ENCODE measurements around the gene HYI.
"Not testable (repeated sequence)": the region's sequence is repeated elsewhere in the genome, so short reads cannot be mapped to it uniquely, and the experiment has no call there.

Gene HYI

GRCh38 chr1:43464681-43465504, 11.2 kb upstream of the HYI start:
- DNase-seq, result no peak

GRCh38 chr1:43463479-43463878, 9.7 kb upstream of the HYI start:
- DNase-seq, result no peak

- DNase-seq, result no peak
Observed at GRCh38 chr1:43460988-43461693, 7.4 kb upstream of the HYI start.

GRCh38 chr1:43458379-43458778, 4.6 kb upstream of the HYI start:
- not testable (repeated sequence) for DNase-seq

- DNase-seq, result no peak
Observed at GRCh38 chr1:43455213-43455889, 1.6 kb upstream of the HYI start.

GRCh38 chr1:43454270-43455011, 710 bp upstream of the HYI start:
- DNase-seq, result peak in 53 of 58 donors; percentile 13 to 83 (median 58)

- DNase-seq, result peak in 6 of 58 donors; percentile 7 to 65 (median 55)
Observed at GRCh38 chr1:43452789-43453441, 816 bp downstream of the HYI start.

GRCh38 chr1:43451701-43452532, 1.8 kb downstream of the HYI start:
- no peak for DNase-seq

GRCh38 chr1:43451157-43451591, 2.6 kb downstream of the HYI start:
- DNase-seq, result no peak

- no peak for DNase-seq
Observed at GRCh38 chr1:43450251-43450941, 3.3 kb downstream of the HYI start.

GRCh38 chr1:43449708-43450069, 4.0 kb downstream of the HYI start:
- DNase-seq, result no peak

GRCh38 chr1:43448955-43449707, 4.6 kb downstream of the HYI start:
- DNase-seq, result no peak

- DNase-seq, result no peak
Observed at GRCh38 chr1:43447891-43448708, 5.6 kb downstream of the HYI start.

- no peak for DNase-seq
Observed at GRCh38 chr1:43446881-43447835, 6.6 kb downstream of the HYI start.

GRCh38 chr1:43446388-43446740, 7.4 kb downstream of the HYI start:
- no peak for DNase-seq

- no peak for DNase-seq
Observed at GRCh38 chr1:43445606-43446387, 7.9 kb downstream of the HYI start.

Data from anterior cingulate cortex (tissue), 58 donors.